ENCODE results near the gene SHLD2.
A peak's percentile ranks its signal among the peaks of the same experiment; 100 is the strongest.
"Not testable (repeated sequence)": the region's sequence is repeated elsewhere in the genome, so short reads cannot be mapped to it uniquely, and the experiment has no call there.

The SHLD2 gene

DNA sequence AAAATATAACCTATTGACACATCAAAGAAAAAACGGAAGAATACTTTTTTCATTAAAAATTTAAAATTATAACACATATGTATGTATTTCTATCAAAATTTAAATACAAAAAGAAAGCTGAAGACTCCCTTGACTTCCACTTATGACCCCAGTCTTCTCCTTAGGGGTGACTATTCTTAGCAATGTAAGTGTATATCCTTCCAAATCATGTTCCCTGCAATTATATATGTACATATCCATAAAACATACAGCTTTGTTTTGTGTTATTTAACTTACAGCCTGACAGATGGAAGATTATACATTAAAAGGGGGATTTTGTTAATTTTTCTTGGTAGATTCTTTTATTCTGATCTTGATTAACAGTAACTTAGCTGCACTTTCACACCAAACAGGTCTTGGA is 9.5 kb upstream of the SHLD2 start:
- Histone ChIP-seq H3K36me3 (peaks cover 43% of the 10 kb centered on the region), H3K9me3 (peaks cover 34% of the 10 kb centered on the region), H3K9ac (no peak overlapping the region), H3K4me3 (no peak overlapping the region), H3K4me1 (no peaks in the 10 kb centered on the region), H3K27me3 (no peaks in the 10 kb centered on the region), H4K20me1 (peaks cover 73% of the 10 kb centered on the region), H3K4me2 (no peak overlapping the region), H3K27ac (no peak overlapping the region)
- no peak for TF ChIP-seq Cebpa-rat (IDR thresholded peaks at IDR 0.05)

DNA sequence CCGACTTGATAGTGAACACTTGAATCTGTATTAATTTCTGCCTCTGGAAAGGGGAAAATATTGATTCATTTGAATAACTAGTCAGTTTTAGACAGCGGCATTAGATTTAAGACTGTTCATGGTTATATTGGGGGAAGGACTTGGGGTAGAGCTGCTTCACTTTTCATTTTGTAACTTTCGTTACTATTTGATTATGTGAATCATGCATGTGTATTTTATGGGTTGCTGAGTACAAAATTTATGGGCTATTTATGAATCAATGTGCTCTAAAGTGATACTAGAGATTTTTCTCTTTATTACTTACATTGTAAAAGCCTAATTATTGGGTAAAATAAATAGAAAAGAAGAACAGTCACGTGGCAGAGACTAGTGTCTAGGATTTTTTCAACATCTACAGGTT is 5.3 kb upstream of the SHLD2 start:
- no peak for TF ChIP-seq Cebpa-rat (IDR thresholded peaks at IDR 0.05)
- Histone ChIP-seq H3K27me3 (no peaks in the 10 kb centered on the region), H3K36me3 (peaks cover 26% of the 10 kb centered on the region), H3K4me2 (no peak overlapping the region), H3K4me3 (no peak overlapping the region), H3K4me1 (peaks cover 27% of the 10 kb centered on the region), H3K27ac (no peak overlapping the region), H3K9ac (no peak overlapping the region), H3K9me3 (peaks cover 11% of the 10 kb centered on the region; the same call in 1 of the 2 replicates), H4K20me1 (peaks cover 87% of the 10 kb centered on the region)

DNA sequence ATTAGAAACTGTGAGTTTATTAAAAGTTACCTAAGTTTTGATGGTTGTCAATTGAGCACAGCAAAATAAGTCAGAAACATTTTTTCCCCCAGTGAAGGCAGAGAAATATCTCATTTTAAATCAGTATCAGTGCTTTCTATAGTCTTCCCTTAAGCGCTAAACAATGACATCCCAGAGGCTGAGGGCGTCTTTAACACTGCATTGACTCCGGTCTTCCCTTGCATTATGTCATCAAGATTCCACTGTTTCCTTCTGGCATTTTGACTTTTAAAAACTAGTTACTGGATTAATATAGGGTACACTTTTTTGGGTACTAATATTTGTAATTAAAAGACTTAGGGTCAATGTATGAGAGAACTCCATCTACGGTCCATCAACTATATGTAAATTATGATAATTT is 4.2 kb upstream of the SHLD2 start:
- no peak overlapping the region for H3K9ac ChIP-seq
- no peak overlapping the region for H3K27ac ChIP-seq
- H3K4me1 ChIP-seq = peaks cover 29% of the 10 kb centered on the region
- H3K4me3 ChIP-seq = no peak overlapping the region
- H4K20me1 ChIP-seq = peaks cover 76% of the 10 kb centered on the region
- H3K27me3 ChIP-seq = no peaks in the 10 kb centered on the region
- H3K9me3 ChIP-seq = peaks cover 11% of the 10 kb centered on the region; the same call in 1 of the 2 replicates
- peaks cover 26% of the 10 kb centered on the region for H3K36me3 ChIP-seq
- TF ChIP-seq Cebpa-rat (IDR thresholded peaks at IDR 0.05) = no peak
- no peak overlapping the region for H3K4me2 ChIP-seq

DNA sequence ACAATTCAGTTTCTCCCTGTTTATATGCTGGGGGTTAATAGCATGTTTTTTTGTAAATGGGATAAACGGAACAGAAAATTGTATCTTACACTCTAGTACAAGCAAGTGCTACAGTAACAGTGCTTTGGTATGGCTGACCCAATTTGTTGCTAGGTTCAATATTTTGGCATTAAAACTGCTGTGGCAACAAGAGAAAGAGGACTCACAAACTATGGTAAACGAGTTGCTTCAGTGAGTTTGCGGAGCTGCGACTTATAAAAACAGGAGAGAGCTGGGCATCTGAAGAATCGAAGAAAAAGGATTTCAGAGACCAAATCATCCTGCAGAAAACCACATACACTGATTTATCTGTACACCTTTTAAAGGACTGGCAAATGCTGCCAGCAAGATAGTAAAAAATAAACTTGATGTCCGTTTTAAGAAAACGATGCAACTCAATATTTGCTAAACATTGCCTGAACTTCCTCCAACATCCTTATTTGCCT is 2.6 kb upstream of the SHLD2 start:
- Histone ChIP-seq H3K4me1 (peaks cover 46% of the 10 kb centered on the region), H3K27ac (no peak overlapping the region)

DNA sequence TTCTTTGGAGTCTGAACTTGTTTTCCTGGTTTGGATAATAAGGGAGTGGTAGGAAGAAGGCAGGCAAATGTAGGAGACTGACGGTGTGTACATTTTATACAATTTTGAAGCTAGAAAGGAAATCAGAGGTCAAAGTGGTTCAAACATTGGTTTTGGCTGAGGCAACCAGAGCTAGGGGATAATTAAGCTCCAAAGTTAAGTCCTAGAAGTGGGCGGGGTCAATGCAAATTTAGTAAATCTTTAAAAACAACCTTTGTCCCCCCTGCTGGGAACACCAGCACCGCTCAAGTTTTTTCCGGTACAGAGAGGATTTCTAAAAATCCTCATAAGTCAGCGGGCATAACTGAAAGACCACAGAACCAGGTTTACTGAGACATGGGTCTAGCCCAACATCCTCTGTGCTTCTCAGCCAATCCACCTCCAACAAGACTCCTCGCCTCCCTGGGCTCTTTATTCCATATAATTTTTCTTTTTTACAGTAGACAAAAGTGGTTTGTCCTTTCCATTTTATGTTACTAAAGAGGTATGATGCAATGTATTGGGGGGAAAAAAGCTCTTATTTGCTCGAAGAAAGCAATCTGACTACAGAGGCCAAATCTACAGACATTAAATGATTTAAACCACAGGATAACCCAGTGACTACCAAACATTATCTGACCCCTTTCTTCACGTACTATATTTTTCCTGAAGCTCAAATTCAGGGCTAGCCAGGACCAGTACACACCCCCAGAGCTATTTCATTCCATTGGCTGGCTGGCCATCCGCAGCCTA is 2.0 kb upstream of the SHLD2 start:
- no peak for TF ChIP-seq Cebpa-rat (IDR thresholded peaks at IDR 0.05)
- Histone ChIP-seq H3K36me3 (peaks cover 18% of the 10 kb centered on the region; the same call in 1 of the 2 replicates), H3K9ac (peak overlapping the region; percentile 94), H3K27me3 (no peaks in the 10 kb centered on the region), H3K4me2 (peak overlapping the region; percentile 99), H3K27ac (peak overlapping the region; percentile 95; the same call in 1 of the 2 replicates), H3K4me1 (peaks cover 49% of the 10 kb centered on the region), H4K20me1 (peaks cover 57% of the 10 kb centered on the region), H3K4me3 (peak overlapping the region; percentile 85), H3K9me3 (no peaks in the 10 kb centered on the region)

More for the DNA sequence above, 2.6 kb upstream of the SHLD2 start:
- peak overlapping the region; percentile 99 for H3K4me2 ChIP-seq
- peaks cover 64% of the 10 kb centered on the region for H4K20me1 ChIP-seq
- no peak for TF ChIP-seq Cebpa-rat (IDR thresholded peaks at IDR 0.05)
- H3K36me3 ChIP-seq = peaks cover 18% of the 10 kb centered on the region
- no peaks in the 10 kb centered on the region for H3K27me3 ChIP-seq
- H3K9me3 ChIP-seq = 0 out of 2 replicates have a peak, but pooled peaks cover 4% of the 10 kb centered on the region
- peak overlapping the region; percentile 85 for H3K4me3 ChIP-seq
- H3K9ac ChIP-seq = peak overlapping the region; percentile 94; the same call in 1 of the 2 replicates

DNA sequence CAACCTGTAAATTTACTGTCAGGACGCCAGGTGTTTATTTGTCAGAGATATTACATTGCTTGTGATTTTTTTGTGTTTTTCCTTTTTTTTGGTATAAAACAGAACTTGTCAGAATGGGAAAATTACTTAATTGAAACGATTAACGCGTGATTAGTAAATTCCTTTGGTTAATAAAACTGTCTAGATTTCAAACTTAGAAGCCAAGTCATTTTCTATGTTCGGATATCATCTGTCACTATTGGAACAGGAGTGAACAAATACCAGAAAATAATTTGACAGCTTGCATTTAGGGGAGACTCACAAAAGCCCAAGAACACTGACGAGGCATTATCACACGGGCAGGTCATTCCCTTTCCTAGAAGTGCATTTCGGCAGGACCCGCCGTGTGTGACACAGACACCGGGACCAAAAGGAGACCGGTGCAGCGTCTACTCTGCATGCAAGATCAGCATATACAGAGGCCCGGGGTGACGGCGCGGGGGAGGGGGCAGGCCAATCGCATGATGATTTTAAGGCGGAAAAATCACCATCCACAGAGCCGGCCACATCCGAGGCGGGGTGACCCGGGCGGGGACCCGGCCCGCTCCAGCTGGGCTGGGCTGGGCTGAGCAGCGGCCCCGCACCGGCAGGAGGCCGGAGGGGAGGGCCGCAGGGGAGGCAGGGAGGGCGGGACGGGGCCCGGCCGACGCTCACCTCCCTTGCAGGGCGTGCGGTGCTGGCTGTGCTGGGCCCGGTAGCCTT is 1.2 kb upstream of the SHLD2 start:
- Histone ChIP-seq H3K9ac (peak overlapping the region; percentile 94), H3K36me3 (peaks cover 23% of the 10 kb centered on the region), H3K27ac (peak overlapping the region; percentile 95), H3K4me2 (peak overlapping the region; percentile 99), H3K27me3 (no peaks in the 10 kb centered on the region), H3K4me1 (peaks cover 49% of the 10 kb centered on the region), H4K20me1 (peaks cover 52% of the 10 kb centered on the region), H3K9me3 (peaks cover 3% of the 10 kb centered on the region; the same call in 1 of the 2 replicates), H3K4me3 (peak overlapping the region; percentile 85)
- no peak for TF ChIP-seq Cebpa-rat (IDR thresholded peaks at IDR 0.05)

DNA sequence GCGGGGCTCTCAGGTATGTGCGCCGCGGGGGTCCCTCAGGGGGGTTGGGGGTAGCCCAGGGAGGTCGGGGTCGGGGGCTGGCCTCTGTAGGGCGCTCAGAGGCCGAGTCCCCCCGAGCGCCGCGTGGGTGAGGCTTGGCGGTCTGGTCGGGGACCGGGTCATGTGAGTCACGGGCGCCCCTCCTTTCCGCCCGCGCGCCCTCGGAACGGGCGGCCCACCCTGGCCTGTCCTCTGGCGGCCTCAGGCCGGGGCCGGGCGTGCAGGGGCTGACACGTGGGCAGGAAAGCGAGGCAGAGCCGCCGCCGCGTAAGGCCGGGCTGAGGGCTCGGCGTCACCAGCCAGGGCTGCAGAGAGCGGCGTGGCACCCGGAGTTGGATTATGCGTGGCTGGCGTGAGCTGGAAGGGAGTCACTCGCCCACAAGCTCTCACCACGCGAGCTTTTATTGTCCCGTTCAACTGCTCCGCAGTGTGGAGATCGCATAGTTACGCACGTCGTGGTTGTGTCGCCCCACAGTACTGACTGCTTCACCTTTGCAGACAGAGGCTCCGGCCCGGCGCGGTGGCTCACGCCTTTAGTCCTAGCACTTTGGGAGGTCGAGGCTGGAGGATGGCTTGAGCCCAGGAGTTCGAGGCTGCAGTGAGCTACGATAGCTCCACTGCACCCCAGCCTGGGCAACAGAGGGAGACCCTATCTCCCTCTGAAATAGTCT is 385 bp downstream of the SHLD2 start:
- Histone ChIP-seq H3K4me3 (peak overlapping the region; percentile 85), H3K4me1 (peaks cover 49% of the 10 kb centered on the region), H3K27me3 (no peaks in the 10 kb centered on the region), H3K9me3 (peaks cover 11% of the 10 kb centered on the region; the same call in 1 of the 2 replicates), H4K20me1 (peaks cover 36% of the 10 kb centered on the region), H3K27ac (peak overlapping the region; percentile 90), H3K36me3 (peaks cover 24% of the 10 kb centered on the region), H3K9ac (peak overlapping the region; percentile 89), H3K4me2 (peak overlapping the region; percentile 86)
- TF ChIP-seq Cebpa-rat (IDR thresholded peaks at IDR 0.05) = no peak

DNA sequence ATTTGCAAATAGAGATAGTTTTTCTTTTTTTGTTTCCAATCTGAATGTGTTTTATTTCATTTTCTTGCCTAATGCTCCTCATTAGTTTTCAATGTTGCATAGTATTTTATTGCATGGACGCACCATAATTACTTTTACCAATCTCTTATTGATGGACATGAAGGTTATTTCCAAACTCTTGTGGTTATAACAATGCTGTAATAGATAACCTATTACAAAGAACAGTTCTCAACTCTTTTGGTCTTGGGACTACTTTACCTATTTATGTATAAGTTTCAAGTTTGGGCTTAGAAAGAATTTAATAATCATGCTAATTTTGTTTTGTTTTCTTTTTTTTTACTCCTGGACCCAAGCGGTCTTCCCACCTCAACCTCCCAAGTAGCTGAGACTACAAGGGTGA is 7.0 kb downstream of the SHLD2 start:
- no peaks in the 10 kb centered on the region for H3K27me3 ChIP-seq
- peaks cover 30% of the 10 kb centered on the region for H4K20me1 ChIP-seq
- no peak overlapping the region for H3K9ac ChIP-seq
- no peak overlapping the region for H3K27ac ChIP-seq
- H3K4me1 ChIP-seq = peaks cover 7% of the 10 kb centered on the region
- H3K4me2 ChIP-seq = no peak overlapping the region
- no peak for TF ChIP-seq Cebpa-rat (IDR thresholded peaks at IDR 0.05)
- no peak overlapping the region for H3K4me3 ChIP-seq
- H3K9me3 ChIP-seq = peaks cover 11% of the 10 kb centered on the region; the same call in 1 of the 2 replicates
- H3K36me3 ChIP-seq = peaks cover 88% of the 10 kb centered on the region

DNA sequence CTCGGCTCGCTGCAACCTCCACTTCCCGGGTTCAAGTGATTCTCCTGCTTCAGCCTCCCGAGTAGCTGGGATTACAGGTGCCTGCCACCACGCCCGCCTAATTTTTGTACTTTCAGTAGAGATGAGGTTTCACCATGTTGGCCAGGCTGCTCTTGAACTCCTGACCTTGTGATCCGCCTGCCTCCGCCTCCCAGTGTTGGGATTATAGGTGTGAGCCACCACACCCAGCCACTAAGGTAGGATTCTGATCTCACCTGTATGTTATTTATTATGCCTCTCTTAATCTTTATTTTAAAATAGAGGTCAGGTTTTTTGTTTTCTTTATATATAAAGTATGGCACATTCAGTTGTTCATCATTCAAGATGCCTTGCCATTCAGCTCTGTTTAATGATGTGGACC is 9.7 kb downstream of the SHLD2 start:
- not testable (repeated sequence) for H3K4me3 ChIP-seq, H3K27me3 ChIP-seq, H3K27ac ChIP-seq, H3K9me3 ChIP-seq, H3K4me2 ChIP-seq, H3K4me1 ChIP-seq, H3K9ac ChIP-seq
- Histone ChIP-seq H3K36me3 (peaks cover 94% of the 10 kb centered on the region), H4K20me1 (peaks cover 45% of the 10 kb centered on the region)

All from BLaER1 (cell line).